Measurements from ENCODE around the gene HDAC2. TPM values are rescaled to one million over a fixed set of nuclear protein-coding genes. Genes with fewer than 3 reads are reported as not detected.

Gene HDAC2
- total RNA-seq, 1 experiment from 2014 or later = 206 TPM

GRCh38 chr6:113884011-113884410 is 86.9 kb downstream of the HDAC2 start:
- no peak for ATAC-seq
- POLR2A ChIA-PET = interaction anchor here (0.6 kb wide), 1 partner anchor 994 kb away, joined by 3 read pairs; no protein-coding TSS in a partner anchor
- Histone ChIP-seq H3K36me3 (ENCODE audit: control insufficient read depth, insufficient read depth, low read length) (no peaks in the 10 kb centered on the region), H3K4me1 (ENCODE audit: control insufficient read depth, insufficient read depth, low read length) (no peaks in the 10 kb centered on the region), H3K27ac (ENCODE audit: low read length) (no peak overlapping the region), H3K27me3 (ENCODE audit: control insufficient read depth, insufficient read depth, low read length) (no peaks in the 10 kb centered on the region), H3K4me3 (ENCODE audit: low read depth in 2 of 2, low read length in 2 of 2) (no peak overlapping the region), H3K9me3 (ENCODE audit: control insufficient read depth, insufficient read depth, low read depth, low read length) (no peaks in the 10 kb centered on the region)
- CTCF ChIA-PET = no interaction called here
- intact Hi-C loops (cut with micrococcal nuclease; ENCODE audit: unreplicated experiment) = no loop called here
- in situ Hi-C loops (cut with HindIII; ENCODE audit: low pct_unique_long_range_greater_than_20kb, low sequenced_read_pairs) = no loop called here
- TF ChIP-seq, protein P1, sequence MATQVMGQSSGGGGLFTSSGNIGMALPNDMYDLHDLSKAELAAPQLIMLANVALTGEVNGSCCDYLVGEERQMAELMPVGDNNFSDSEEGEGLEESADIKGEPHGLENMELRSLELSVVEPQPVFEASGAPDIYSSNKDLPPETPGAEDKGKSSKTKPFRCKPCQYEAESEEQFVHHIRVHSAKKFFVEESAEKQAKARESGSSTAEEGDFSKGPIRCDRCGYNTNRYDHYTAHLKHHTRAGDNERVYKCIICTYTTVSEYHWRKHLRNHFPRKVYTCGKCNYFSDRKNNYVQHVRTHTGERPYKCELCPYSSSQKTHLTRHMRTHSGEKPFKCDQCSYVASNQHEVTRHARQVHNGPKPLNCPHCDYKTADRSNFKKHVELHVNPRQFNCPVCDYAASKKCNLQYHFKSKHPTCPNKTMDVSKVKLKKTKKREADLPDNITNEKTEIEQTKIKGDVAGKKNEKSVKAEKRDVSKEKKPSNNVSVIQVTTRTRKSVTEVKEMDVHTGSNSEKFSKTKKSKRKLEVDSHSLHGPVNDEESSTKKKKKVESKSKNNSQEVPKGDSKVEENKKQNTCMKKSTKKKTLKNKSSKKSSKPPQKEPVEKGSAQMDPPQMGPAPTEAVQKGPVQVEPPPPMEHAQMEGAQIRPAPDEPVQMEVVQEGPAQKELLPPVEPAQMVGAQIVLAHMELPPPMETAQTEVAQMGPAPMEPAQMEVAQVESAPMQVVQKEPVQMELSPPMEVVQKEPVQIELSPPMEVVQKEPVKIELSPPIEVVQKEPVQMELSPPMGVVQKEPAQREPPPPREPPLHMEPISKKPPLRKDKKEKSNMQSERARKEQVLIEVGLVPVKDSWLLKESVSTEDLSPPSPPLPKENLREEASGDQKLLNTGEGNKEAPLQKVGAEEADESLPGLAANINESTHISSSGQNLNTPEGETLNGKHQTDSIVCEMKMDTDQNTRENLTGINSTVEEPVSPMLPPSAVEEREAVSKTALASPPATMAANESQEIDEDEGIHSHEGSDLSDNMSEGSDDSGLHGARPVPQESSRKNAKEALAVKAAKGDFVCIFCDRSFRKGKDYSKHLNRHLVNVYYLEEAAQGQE (IDR thresholded peaks at IDR 0.05; ENCODE audit: insufficient read depth in 1 of 2, low read depth in 2 of 2, low read length in 1 of 2) = no peak
- TF ChIP-seq, protein P2, sequence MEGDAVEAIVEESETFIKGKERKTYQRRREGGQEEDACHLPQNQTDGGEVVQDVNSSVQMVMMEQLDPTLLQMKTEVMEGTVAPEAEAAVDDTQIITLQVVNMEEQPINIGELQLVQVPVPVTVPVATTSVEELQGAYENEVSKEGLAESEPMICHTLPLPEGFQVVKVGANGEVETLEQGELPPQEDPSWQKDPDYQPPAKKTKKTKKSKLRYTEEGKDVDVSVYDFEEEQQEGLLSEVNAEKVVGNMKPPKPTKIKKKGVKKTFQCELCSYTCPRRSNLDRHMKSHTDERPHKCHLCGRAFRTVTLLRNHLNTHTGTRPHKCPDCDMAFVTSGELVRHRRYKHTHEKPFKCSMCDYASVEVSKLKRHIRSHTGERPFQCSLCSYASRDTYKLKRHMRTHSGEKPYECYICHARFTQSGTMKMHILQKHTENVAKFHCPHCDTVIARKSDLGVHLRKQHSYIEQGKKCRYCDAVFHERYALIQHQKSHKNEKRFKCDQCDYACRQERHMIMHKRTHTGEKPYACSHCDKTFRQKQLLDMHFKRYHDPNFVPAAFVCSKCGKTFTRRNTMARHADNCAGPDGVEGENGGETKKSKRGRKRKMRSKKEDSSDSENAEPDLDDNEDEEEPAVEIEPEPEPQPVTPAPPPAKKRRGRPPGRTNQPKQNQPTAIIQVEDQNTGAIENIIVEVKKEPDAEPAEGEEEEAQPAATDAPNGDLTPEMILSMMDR (IDR thresholded peaks at IDR 0.05) = no peak
- TF ChIP-seq TCF7L2 (IDR thresholded peaks at IDR 0.05; ENCODE audit: low read depth, low read length) = no peak
- no peak for TF ChIP-seq SIN3A (IDR thresholded peaks at IDR 0.05; ENCODE audit: borderline replicate concordance, insufficient read depth, low read depth, low read length)
- TF ChIP-seq POLR2AphosphoS5 (IDR thresholded peaks at IDR 0.05; ENCODE audit: low read depth, low read length) = no peak
- DNase-seq (ENCODE audit: low read depth, low spot score) = no peak
- BruUV-seq (replicated peaks) = no TSS peak

Other genes starting within 250 kb of the HDAC2 start
- gene MARCKS, start 113.8 kb downstream of the HDAC2 start, total RNA-seq (2021; ENCODE audit: unreplicated experiment) = 35.3 TPM